Left lung (tissue), 10 donors: ENCODE measurements around the gene LLGL2. TPM values are rescaled to one million over a fixed set of nuclear protein-coding genes. Genes with fewer than 3 reads are reported as not detected.
A peak's percentile ranks its signal among the peaks of the same experiment; 100 is the strongest.

ENCODE experiments used
- ATAC-seq: fragments of 200-7000 bp; cut with Tn5 transposase; one replicate; pipeline ENCODE4 v1.9.1; 2020; ENCODE audit warnings: moderate library complexity
- DNase-seq, 4 donors: peaks; one replicate each; pipeline ENCODE4 v3.0.0-alpha.2; 2013 to 2020
- H3K27ac ChIP-seq, 2 donors: fragments of 200-600 bp; sonication (generic) in 1 of 2; one replicate each; pipeline versions ENCODE4 v1.5.0 to v1.8.0; 2020 to 2021
- H3K27me3 ChIP-seq, 2 donors: fragments of 200-600 bp; sonication (generic) in 1 of 2; one replicate each; pipeline versions ENCODE4 v1.5.0 to v1.8.0; 2020 to 2021
- H3K36me3 ChIP-seq, 2 donors: fragments of 200-600 bp; sonication (generic) in 1 of 2; one replicate each; pipeline versions ENCODE4 v1.5.0 to v1.8.0; 2020 to 2021
- H3K4me1 ChIP-seq, 2 donors: fragments of 200-600 bp; one replicate each; pipeline ENCODE4 v1.8.0; 2021
- H3K4me3 ChIP-seq, 2 donors: fragments of 200-600 bp; sonication (generic) in 1 of 2; one replicate each; pipeline versions ENCODE4 v1.5.0 to v1.8.0; 2020 to 2021; ENCODE audit warnings: mild to moderate bottlenecking in 1 of 2
- H3K9me3 ChIP-seq, 2 donors: fragments of 200-600 bp; sonication (generic) in 1 of 2; one replicate each; pipeline versions ENCODE4 v1.5.0 to v1.8.0; 2020 to 2021
- intact Hi-C, 2 donors: fragments of 100-400 bp; cut with DNase I; formaldehyde crosslinking; loops; one replicate each; pipeline versions ENCODE4 v1.11.2 to v1.14.2; 2022
- polyA plus RNA-seq, 6 donors: library from polyadenylated mRNA; unstranded; fragments of 120-200 nt; gene quantifications; one replicate each; pipeline ENCODE4 v1.2.1, GENCODE V29; 2013; ENCODE audit not compliant: insufficient read length in 6 of 6
- total RNA-seq, 2 donors: library from RNA; stranded (reverse); fragmentation: NEBNext Ultra II Directional; extraction: Animal tissue kit (Norgen Biotek cat#: 25700); gene quantifications; one replicate each; pipeline ENCODE4 v1.2.1, GENCODE V29; 2021
- TF ChIP-seq, protein P1 (sequence below), 2 donors: fragments of 200-600 bp; sonication (generic) in 1 of 2; IDR thresholded peaks; one replicate each; pipeline versions ENCODE4 v1.5.0 to v1.8.0; 2021; ENCODE audit warnings: antibody characterized with exemption in 2 of 2
- donor health status: DM: no; HTN: yes; CAD: no.
- donor health status: DM: no; HTN: no; CAD: no.

The LLGL2 gene
- total and polyA plus RNA-seq, 8 donors, result 38.0 to 173 (median 53.1) TPM

GRCh38 chr17:75514299-75514918 is 11.1 kb upstream of the LLGL2 start:
- Histone ChIP-seq H3K36me3 (peaks cover 0 to 14% of the 10 kb centered on the region in 2 donors), H3K4me1 (peaks cover 13 to 55% of the 10 kb centered on the region in 2 donors), H3K27ac (peak overlapping the region; percentile 75 to 77), H3K4me3 (peak overlapping the region; percentile 95), H3K27me3 (peaks cover 0 to 24% of the 10 kb centered on the region in 2 donors), H3K9me3 (no peaks in the 10 kb centered on the region)
- intact Hi-C loops, result no loop called here
- TF ChIP-seq, protein P1, sequence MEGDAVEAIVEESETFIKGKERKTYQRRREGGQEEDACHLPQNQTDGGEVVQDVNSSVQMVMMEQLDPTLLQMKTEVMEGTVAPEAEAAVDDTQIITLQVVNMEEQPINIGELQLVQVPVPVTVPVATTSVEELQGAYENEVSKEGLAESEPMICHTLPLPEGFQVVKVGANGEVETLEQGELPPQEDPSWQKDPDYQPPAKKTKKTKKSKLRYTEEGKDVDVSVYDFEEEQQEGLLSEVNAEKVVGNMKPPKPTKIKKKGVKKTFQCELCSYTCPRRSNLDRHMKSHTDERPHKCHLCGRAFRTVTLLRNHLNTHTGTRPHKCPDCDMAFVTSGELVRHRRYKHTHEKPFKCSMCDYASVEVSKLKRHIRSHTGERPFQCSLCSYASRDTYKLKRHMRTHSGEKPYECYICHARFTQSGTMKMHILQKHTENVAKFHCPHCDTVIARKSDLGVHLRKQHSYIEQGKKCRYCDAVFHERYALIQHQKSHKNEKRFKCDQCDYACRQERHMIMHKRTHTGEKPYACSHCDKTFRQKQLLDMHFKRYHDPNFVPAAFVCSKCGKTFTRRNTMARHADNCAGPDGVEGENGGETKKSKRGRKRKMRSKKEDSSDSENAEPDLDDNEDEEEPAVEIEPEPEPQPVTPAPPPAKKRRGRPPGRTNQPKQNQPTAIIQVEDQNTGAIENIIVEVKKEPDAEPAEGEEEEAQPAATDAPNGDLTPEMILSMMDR (IDR thresholded peaks at IDR 0.05), result no peak
- DNase-seq (peak in 1 of 4 donors; percentile 84), ATAC-seq (no peak)

DNA sequence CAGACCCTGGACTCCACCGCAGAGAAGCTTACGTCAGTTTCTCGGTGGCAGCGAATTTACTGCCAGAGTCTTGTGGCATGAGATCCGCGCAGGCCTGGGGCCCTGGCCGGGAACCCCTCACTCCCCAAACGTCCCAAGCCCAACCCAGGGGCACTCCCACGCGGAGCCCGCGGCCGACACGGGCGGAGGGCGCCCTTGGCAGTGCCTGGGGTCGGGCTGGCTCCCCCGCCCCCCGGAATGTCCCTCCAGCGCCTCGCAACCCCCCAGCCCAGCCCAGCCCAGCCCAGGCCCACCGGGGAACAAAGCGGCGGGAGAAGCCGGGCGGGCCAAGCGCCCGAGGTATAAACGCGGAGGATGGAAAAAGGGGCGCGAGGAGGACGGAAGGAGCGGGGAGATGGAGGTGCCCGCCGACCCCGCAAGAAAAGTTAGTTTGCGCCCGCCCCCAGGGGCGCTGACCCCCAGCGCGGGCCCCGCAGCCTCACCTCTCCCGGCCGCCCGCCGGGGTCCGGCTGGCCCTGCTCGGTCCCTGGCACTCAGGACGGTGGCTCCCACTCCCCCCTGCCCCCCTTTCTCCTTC is 10.5 kb upstream of the LLGL2 start:
- TF ChIP-seq, protein P1 (IDR thresholded peaks at IDR 0.05), result no peak
- intact Hi-C loops, result no loop called here
- DNase-seq, result peak in 1 of 4 donors; percentile 78
- Histone ChIP-seq H3K9me3 (no peaks in the 10 kb centered on the region), H3K36me3 (peaks cover 0 to 20% of the 10 kb centered on the region in 2 donors), H3K4me3 (peak overlapping the region; percentile 95), H3K4me1 (peaks cover 13 to 54% of the 10 kb centered on the region in 2 donors), H3K27me3 (peaks cover 0 to 24% of the 10 kb centered on the region in 2 donors), H3K27ac (peak overlapping the region; percentile 75 to 77)
- no peak for ATAC-seq

- peaks cover 13 to 50% of the 10 kb centered on the region in 2 donors for H3K4me1 ChIP-seq
- intact Hi-C loops, result no loop called here
These were observed 9.8 kb upstream of the LLGL2 start, which contains the start of gene CASKIN2 for GRCh38 chr17:75515496-75516254. TSS of gene CASKIN2 (minus strand) at chr17:75515537. CDS start at chr17:75513804, 1,733 bp downstream.

GRCh38 chr17:75516255-75516618 is 9.3 kb upstream of the LLGL2 start, which contains the start of gene TSEN54:
TSS of gene TSEN54 (plus strand) at chr17:75516528. CDS start at chr17:75516561, 33 bp downstream.
- peaks cover 13 to 44% of the 10 kb centered on the region in 2 donors for H3K4me1 ChIP-seq

More at GRCh38 chr17:75515496-75516254, 9.8 kb upstream of the LLGL2 start, which contains the start of gene CASKIN2:
- Histone ChIP-seq H3K9me3 (no peaks in the 10 kb centered on the region), H3K36me3 (peaks cover 0 to 20% of the 10 kb centered on the region in 2 donors), H3K27ac (peak within 1 kb of the TSS; percentile 75 to 77), H3K4me3 (peak within 1 kb of the TSS; percentile 95), H3K27me3 (peaks cover 0 to 24% of the 10 kb centered on the region in 2 donors)
- DNase-seq (peak; percentile 93 to 97 (median 95)), ATAC-seq (peak; percentile 88)
- TF ChIP-seq, protein P1 (IDR thresholded peaks at IDR 0.05), result peak; percentile 86 to 93

More at GRCh38 chr17:75516255-75516618, 9.3 kb upstream of the LLGL2 start, which contains the start of gene TSEN54:
- ATAC-seq (peak; percentile 87), DNase-seq (peak; percentile 90 to 100 (median 94))
- Histone ChIP-seq H3K4me3 (peak within 1 kb of the TSS; percentile 95), H3K27me3 (peaks cover 0 to 24% of the 10 kb centered on the region in 2 donors), H3K27ac (peak within 1 kb of the TSS; percentile 75 to 77), H3K9me3 (no peaks in the 10 kb centered on the region), H3K36me3 (peaks cover 0 to 23% of the 10 kb centered on the region in 2 donors)
- TF ChIP-seq, protein P1 (IDR thresholded peaks at IDR 0.05), result no peak
- intact Hi-C loops, result no loop called here
